Measurements from ENCODE around the gene PNLIPRP2.

PNLIPRP2 gene

GRCh38 chr10:116620423-116621400 is at the start of gene PNLIPRP2:
PNLIPRP2 (plus strand) TSS chr10:116620953.
- DNase-seq: no peak

DNA sequence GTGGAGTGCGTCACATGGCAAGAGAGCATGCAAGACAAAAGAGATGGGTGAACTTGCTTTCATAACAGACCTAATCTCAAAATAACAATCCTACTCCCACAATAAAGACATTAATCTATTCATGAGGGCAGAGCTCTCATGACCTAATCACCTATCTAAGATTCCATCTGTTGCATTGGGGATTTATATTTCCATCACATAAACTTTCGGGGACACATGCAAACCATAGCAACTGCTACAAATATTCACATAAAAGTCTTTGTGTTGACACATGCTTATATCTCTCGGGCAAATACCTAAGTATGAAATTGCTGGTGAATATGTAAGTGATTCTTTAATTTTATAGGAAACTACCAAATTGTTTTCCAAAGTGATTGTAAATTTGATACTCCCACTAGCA is 46.0 kb upstream of the PNLIPRP2 start:
- DNase-seq: no peak

DNA sequence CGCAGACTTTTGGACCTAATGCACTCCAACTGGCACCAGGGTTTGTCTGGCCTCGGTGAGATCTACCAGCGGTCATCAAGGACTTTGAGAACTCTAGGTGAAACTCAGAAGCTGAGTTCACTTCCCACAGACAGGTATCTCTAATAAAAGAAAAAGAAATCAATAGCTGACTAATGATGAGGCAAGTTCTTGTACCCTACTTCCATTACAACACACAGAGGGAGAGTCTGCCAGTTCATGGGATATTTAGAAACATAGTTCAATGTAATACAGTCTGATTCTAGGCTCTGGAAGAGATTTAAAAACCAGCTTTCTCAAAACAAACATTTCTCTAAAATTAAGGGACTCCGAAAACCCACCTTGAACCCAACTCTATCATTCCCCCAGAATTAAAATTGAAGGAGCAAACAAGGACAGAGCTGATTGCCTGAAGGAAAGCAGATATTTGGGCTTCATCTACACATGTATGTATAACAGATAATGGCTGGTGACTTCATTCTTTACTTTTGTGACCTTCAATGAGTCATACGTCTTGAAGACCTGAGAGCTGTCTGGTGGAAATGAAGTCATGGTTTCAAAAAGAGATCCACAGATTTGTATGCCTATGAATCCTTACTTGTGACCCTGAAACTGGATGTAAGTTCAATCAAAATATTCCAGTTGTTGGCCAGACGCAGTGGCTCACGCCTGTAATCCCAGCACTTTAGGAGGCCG is 32.7 kb upstream of the PNLIPRP2 start:
- DNase-seq: no peak

DNA sequence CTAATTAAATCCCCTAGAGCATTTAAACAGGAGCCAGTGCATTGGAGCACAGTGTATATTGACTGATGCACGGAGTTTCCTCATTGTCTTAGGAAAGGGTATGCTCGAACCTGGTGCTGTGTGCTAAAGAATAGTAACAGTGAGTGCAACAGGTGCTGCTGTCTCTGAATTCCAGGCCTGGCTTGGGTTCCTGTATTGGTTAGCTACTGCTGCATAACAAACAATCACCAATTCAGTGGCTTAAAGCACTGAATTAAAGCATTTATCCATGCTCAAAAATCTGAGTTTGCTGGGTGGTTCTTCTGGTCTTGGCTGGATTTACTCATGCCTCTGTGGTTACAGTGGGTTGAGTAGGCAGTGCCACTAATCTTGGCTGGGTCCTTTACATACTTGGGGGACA is 31.8 kb upstream of the PNLIPRP2 start:
- no peak for DNase-seq

- no peak for DNase-seq
Measured at GRCh38 chr10:116589926-116590325, 30.8 kb upstream of the PNLIPRP2 start.

DNA sequence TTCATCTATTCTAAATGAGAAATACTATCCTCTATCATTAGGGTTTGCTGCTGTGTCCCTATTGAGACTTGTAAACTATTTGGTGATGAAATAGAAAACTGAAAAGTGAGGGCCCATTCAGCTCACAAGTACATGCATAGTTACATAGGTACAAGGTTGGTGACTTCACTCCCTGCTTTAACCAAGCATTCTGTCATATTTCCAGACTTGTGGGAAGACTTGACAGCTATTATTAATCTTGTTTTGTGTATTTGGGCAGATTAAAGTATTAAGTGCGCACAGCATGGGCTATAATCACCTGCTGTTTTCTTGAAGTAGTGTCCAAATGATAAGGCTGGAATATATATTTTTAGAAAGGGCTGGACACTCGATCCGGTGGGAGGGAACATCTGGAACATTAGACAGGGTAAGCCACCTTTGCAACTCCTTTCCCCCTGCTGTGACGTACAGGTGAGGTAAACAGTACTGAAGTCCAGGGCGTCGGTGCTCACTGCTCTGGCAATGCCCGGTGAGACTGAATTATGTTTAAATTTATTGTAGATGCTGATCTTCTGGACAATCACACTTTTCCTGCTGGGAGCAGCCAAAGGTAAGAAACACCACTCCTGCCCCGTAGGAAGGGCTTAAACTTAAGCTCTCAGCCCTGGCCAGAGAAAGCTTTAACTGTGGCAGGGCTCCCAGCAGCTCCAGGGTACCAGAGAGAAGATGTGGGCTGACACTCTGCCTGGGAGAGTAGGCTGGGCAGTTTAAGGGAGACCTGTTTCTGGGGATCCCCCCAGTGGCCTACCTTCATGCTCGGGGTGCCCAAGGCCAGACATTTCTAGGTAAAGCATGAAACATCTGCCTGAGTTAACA is 29.9 kb upstream of the PNLIPRP2 start, which contains the start of gene PNLIPRP1:
TSS of gene PNLIPRP1 (plus strand) at position 370 of the 855 bp plus-strand sequence. CDS start at position 541, 171 bp downstream.
- DNase-seq: no peak

DNA sequence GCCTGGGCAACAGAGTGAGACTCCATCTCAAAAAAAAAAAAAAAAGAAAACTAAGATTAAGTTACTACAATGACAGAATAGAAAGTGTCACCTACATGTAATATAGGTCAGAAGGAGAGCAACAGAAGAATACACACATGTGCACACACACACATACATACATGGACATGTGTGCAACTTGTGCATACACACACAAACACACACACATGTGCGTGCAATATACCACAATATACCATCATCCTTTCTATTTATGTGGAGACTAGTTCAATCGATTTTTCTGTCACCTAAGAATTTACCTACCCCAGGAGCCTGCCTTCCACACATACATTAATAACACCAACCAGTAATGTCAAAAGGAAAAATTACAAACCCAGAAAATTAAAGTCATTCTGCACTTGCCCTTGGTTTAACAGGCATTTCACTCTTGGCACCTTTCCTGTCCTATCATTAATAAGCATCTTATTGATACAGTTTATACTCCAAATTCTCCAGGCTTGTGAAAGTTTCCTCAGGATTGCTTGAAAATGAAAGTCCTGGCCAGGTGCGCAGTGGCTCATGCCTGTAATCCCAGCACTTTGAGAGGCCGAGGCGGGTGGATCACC is 27.5 kb upstream of the PNLIPRP2 start:
- no peak for DNase-seq

- DNase-seq: no peak
Measured at GRCh38 chr10:116594525-116595035, 26.2 kb upstream of the PNLIPRP2 start.

DNA sequence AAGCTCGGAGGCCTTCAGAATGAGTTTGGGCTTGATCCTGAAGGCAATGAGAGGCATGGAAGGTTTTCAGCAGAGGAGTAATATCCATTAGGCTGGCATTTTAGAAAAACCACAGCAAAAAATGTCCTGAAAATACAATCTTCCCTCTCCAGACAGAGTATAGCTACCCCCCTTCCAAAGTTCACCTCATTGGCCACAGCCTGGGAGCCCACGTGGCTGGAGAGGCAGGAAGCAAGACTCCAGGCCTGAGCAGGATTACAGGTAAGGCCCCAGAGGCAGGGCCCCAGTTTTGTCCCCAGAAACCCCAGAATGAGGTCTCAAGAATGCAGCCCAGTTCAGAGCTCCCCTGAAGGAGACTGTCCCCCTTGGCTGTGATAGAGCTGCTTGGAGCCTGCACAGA is 24.7 kb upstream of the PNLIPRP2 start:
- DNase-seq: no peak

GRCh38 chr10:116597543-116597942 is 23.2 kb upstream of the PNLIPRP2 start:
- DNase-seq: no peak

GRCh38 chr10:116598329-116598728 is 22.4 kb upstream of the PNLIPRP2 start:
- DNase-seq: no peak

- no peak for DNase-seq
Measured at GRCh38 chr10:116599991-116600390, 20.8 kb upstream of the PNLIPRP2 start.

- DNase-seq: peak; percentile 54
Measured at GRCh38 chr10:116602648-116603400, 17.9 kb upstream of the PNLIPRP2 start.

GRCh38 chr10:116606061-116606483 is 14.7 kb upstream of the PNLIPRP2 start:
- no peak for DNase-seq

GRCh38 chr10:116607336-116607735 is 13.4 kb upstream of the PNLIPRP2 start:
- DNase-seq: no peak

GRCh38 chr10:116608686-116609594 is 11.8 kb upstream of the PNLIPRP2 start:
- no peak for DNase-seq

- no peak for DNase-seq
Measured at GRCh38 chr10:116610443-116611152, 10.2 kb upstream of the PNLIPRP2 start.

- no peak for DNase-seq
Measured at GRCh38 chr10:116611153-116611545, 9.6 kb upstream of the PNLIPRP2 start.

- DNase-seq: no peak
Measured at GRCh38 chr10:116612107-116612769, 8.5 kb upstream of the PNLIPRP2 start.

All from NCI-H2171 treated with DMSO at 0.1 percent for 48 hours (cell line).